ENCODE measurements around the gene PCNT.
A peak's percentile ranks its signal among the peaks of the same experiment; 100 is the strongest.
"Not testable (repeated sequence)": the region's sequence is repeated elsewhere in the genome, so short reads cannot be mapped to it uniquely, and the experiment has no call there.

PCNT gene

GRCh38 chr21:46357335-46357604 lies 33.3 kb downstream of the PCNT start:
- DNase-seq (ENCODE audit: insufficient read length, low spot score), result no peak
- no peak for FAIRE-seq

- DNase-seq (ENCODE audit: insufficient read length, low spot score), result no peak
- no peak for FAIRE-seq
Measured at GRCh38 chr21:46357684-46358425, 33.9 kb downstream of the PCNT start.

DNA sequence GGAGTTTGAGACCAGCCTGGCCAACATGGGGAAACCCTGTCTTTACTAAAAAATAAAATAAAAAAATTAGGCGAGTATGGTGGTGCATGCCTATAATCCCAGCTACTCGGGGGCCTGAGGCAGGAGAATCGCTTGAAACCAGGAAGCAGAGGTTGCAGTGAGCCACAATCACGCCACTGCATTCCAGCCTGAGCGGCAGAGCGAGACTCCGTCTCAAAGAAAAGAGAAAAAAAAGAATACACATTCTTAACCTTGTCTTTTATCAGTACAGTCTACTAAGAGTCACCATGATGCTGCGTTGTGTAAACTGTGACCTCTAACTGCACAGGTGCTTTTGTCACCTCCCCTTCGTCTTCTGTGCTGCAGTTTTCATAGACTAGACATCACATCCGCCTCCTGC lies 37.2 kb downstream of the PCNT start:
- DNase-seq (ENCODE audit: insufficient read length, low spot score), result no peak
- FAIRE-seq, result no peak

- DNase-seq (ENCODE audit: insufficient read length, low spot score) (no peak), FAIRE-seq (no peak)
Measured at GRCh38 chr21:46361935-46362334, 38.0 kb downstream of the PCNT start.

GRCh38 chr21:46362946-46363345 lies 39.0 kb downstream of the PCNT start:
- no peak for FAIRE-seq

DNA sequence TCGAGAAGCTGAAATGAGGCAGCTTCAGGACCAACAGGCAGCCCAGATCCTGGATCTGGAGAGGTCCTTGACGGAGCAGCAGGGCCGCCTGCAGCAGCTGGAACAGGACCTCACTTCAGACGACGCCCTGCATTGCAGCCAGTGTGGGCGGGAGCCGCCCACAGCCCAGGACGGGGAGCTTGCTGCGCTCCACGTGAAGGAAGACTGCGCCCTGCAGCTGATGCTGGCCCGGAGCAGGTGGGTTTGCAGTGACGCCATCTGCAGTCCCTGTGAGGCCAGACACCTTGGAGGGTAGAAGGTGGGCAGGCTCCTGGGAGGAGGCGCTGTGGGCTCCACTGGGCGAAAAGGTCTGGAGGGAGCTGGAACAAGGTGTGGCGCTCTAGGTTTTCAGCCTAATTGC lies 39.7 kb downstream of the PCNT start:
- DNase-seq (ENCODE audit: insufficient read length, low spot score) (no peak), FAIRE-seq (no peak)

More at GRCh38 chr21:46362946-46363345, 39.0 kb downstream of the PCNT start:
- DNase-seq (ENCODE audit: insufficient read length, low spot score), result no peak

GRCh38 chr21:46366091-46366490 lies 42.1 kb downstream of the PCNT start:
- FAIRE-seq (no peak), DNase-seq (ENCODE audit: insufficient read length, low spot score) (no peak)

GRCh38 chr21:46366561-46366960 lies 42.6 kb downstream of the PCNT start:
- no peak for FAIRE-seq
- DNase-seq (ENCODE audit: insufficient read length, low spot score), result no peak

DNA sequence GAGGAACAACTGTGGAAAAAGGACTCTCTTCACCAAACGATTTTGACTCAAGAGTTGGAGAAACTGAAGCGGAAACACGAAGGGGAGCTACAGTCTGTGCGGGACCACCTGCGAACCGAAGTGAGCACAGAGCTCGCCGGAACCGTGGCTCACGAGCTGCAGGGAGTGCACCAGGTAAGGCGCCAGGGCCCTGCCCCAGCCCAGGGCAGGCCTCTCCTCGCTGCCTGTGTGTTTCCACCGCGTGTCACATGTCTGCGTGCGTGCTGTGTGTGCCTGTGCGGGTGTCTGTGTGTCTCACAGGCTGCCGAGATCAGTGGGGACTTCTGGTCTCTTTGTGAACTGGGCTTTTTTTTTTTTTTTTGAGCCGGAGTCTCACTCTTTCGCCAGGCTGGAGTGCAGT lies 43.0 kb downstream of the PCNT start:
- FAIRE-seq, result no peak
- DNase-seq (ENCODE audit: insufficient read length, low spot score), result no peak

DNA sequence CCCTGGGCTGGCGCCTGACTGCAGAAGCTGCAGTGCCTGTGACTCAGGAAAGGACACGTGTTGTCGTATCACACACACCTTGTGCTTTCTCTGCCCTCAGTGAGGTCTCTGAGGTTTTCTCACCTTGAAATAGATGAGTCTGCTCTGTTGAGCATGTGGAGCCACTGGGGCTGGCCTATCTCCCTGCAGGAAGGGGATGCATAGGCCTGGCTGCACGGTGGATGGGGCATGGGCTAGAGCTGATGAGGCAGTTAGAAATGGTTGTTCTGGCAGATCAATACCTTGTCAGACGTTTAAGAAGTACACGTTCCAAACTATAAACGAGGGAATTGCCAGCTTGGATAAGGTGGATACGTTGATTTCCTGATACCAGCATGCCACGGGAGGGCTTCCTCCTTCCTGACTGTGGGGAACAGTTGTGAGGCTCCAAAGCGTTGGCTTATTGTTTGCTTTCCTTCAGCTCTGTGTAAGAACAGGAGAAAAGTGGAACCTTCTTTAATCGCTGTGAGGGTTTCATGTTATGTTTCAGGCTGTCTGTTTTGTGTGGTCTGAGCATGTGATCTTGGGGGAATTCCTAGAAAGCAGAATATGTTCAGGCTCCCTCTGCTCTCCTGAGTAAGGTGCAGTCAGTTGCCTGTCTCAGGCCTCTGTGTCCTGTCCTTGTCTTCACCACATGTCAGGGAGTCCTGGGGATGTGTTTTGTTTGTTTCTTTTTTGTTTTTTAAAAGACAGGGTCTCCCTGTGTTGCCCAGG lies 44.8 kb downstream of the PCNT start:
- FAIRE-seq (peak; percentile 95), DNase-seq (ENCODE audit: insufficient read length, low spot score) (peak; percentile 71)

GRCh38 chr21:46369520-46370235 lies 45.7 kb downstream of the PCNT start:
- FAIRE-seq (no peak), DNase-seq (ENCODE audit: insufficient read length, low spot score) (peak; percentile 46)

DNA sequence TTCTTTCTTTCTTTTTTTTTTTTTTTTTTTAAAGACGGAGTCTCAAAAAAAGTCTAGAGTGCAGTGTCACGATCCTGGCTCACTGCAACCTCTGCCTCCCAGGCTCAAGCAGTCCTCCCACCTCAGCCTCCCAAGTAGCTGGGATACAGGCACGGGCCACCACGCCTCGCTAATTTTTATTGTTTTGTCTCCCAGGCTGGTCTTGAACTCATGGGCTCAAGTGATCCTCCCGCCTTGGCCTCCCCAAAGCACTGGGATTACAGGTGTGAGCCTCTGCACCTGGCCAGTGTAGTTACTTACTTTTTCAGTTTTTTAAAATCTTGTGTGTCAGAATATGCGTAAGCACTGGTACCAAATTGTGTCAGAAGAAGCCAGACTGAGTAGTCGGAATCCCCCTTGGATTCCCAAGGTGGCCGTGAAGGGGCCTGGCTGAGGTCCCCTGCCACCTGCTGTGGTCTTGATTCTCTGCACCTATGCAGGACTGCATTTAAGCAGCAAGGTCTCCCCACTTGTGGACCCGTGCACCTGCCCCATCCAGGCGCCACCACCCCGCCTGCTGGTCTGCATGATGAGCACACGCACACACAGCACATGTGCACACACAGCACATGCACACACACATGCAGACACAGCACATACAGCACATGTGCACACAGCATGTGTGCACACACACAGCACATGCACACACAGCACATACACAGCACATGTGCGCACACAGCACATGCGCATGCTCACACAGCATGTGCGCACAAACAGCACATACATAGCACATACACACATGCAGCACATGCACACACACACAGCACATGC lies 47.5 kb downstream of the PCNT start:
- DNase-seq (ENCODE audit: insufficient read length, low spot score), result no peak
- no peak for FAIRE-seq

GRCh38 chr21:46372014-46372485 lies 48.1 kb downstream of the PCNT start:
- FAIRE-seq (no peak), DNase-seq (ENCODE audit: insufficient read length, low spot score) (no peak)

DNA sequence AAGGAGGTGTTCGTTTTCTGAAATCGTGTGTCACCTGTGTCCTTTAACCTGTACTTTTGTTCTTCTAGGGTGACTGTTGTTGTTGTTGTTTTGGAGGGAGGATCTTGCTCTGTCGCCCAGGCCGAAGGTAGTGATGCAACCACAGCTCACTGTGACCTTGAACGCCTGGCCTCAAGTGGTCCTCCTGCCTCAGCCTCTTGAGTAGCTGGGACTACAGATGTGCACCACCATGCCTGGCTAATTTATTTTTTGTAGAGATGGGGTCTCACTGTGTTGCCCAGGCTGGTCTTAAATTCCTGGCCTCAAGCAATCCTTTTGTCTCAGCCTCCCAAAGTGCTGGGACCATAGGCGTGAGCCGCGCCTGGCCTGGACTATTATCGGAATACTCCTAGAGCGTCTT lies 49.0 kb downstream of the PCNT start:
- FAIRE-seq; DNase-seq (ENCODE audit: insufficient read length, low spot score): not testable (repeated sequence)

GRCh38 chr21:46374761-46375389 lies 50.9 kb downstream of the PCNT start:
- DNase-seq (ENCODE audit: insufficient read length, low spot score), result no peak
- FAIRE-seq, result no peak

DNA sequence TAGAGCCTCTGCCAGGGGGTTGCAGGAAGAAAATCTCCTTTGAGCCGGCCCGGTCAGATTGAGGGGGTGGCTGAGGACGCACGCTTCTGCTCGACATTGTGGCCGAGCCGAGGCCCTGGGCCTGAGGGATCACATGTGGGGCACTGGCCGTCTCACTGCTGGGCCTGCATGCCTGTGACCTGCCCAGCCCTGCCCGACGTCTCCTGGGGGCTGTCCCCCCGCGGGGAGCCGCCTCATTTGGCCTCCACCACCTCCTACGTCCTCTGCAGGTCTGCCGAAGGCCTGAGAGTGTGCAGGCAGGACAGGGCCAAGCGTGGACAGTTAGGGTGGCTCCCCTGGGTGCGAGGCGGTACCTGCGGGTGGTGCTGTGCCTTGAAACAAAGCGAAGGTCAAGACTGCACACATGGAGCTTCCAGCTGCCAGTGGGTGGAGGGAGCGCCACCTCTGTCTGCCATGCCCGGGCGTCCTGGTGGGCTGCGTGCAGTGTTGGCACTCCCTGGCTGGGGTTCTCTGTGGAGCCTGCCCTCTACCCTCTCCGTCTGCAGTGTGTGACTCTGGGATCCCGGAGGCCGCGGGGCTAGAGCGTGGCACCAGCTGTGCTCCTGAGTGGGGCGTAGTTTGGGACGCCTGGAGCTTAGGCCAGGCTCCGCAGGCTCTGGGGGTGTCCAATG lies 51.7 kb downstream of the PCNT start:
- no peak for DNase-seq (ENCODE audit: insufficient read length, low spot score)
- FAIRE-seq, result no peak

GRCh38 chr21:46376231-46376628 lies 52.3 kb downstream of the PCNT start:
- FAIRE-seq, result no peak

DNA sequence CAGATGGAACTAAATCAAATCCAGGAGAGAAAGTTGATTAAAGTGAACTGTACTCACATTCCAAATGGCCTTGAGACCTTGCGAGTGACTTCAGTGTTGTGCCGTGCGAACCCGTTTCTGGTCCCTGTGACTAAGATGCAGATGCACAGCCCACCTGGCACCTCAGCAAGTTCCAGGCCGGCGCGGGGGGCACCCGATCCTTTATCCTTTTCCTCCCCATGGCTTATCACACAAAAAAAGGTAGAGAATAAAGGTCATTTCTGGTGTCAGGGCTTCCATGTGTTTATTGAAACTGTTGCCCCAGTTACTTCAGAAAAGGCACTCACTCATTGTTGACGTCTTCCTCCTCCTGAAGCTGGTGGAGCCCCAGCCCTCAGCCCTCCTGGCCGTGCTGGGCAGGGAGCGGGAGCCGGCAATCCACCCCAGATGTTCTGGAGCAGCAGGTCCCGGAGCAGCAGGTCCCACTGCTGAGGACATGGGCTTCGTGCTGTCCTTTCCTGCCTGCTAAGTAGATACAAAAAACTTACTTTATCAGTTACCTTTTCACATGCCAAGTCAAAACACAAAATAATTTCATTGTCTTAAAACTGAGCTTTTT lies 53.0 kb downstream of the PCNT start:
- DNase-seq (ENCODE audit: insufficient read length, low spot score) (no peak), FAIRE-seq (no peak)

More at GRCh38 chr21:46376231-46376628, 52.3 kb downstream of the PCNT start:
- no peak for DNase-seq (ENCODE audit: insufficient read length, low spot score)

GRCh38 chr21:46377789-46378188 lies 53.8 kb downstream of the PCNT start:
- DNase-seq (ENCODE audit: insufficient read length, low spot score) (no peak), FAIRE-seq (no peak)

All from GM19239 (cell line).